Ectodermal cell (in vitro differentiated cells): Measurements from ENCODE around the gene GALNT11. TPM values are rescaled to one million over a fixed set of nuclear protein-coding genes. Genes with fewer than 3 reads are reported as not detected.

Source experiments
- H3K27ac ChIP-seq: 2 replicates; pipeline ENCODE4 v1.7.0; 2013; ENCODE audit warnings: mild to moderate bottlenecking, low read depth, low read length; ENCODE audit not compliant: insufficient read depth, poor library complexity, severe bottlenecking
- H3K27me3 ChIP-seq: 2 replicates; pipeline ENCODE4 v1.7.0; 2013; ENCODE audit warnings: mild to moderate bottlenecking, low read length; ENCODE audit not compliant: insufficient read depth, control insufficient read depth, poor library complexity, severe bottlenecking
- H3K36me3 ChIP-seq: one replicate; pipeline ENCODE4 v1.7.0; 2013; ENCODE audit warnings: low read length; ENCODE audit not compliant: control insufficient read depth, insufficient read depth
- H3K4me1 ChIP-seq: one replicate; pipeline ENCODE4 v1.7.0; 2013; ENCODE audit warnings: low read length; ENCODE audit not compliant: control insufficient read depth, insufficient read depth
- H3K4me3 ChIP-seq: 2 replicates; pipeline ENCODE4 v1.7.0; 2013; ENCODE audit warnings: low read depth, low read length, control low read depth; ENCODE audit not compliant: insufficient read depth
- H3K9me3 ChIP-seq: 2 replicates; pipeline ENCODE4 v1.7.0; 2013; ENCODE audit warnings: mild to moderate bottlenecking, low read length, moderate library complexity; ENCODE audit not compliant: control insufficient read depth
- WGBS, 2 experiments: methylation state at CpG; one replicate each; pipeline ENCODE4 v1.1.7; 2013; ENCODE audit warnings: missing lambda C conversion rate in 2 of 2; 5-methylcytosine and 5-hydroxymethylcytosine counted together
- polyA plus RNA-seq, 4 experiments: library from polyadenylated mRNA; stranded (reverse); fragments of 50-300 nt; gene quantifications; one replicate each; pipeline ENCODE4 v1.2.3, GENCODE V29; 2013

GALNT11 gene
- 40.0 TPM for polyA plus RNA-seq (2013, experiment 1 of 4)
- 37.6 TPM for polyA plus RNA-seq (2013, experiment 2 of 4)
- 34.0 TPM for polyA plus RNA-seq (2013, experiment 3 of 4)
- 34.2 TPM for polyA plus RNA-seq (2013, experiment 4 of 4)

- Histone ChIP-seq H3K9me3 (no peaks in the 10 kb centered on the region), H3K4me1 (peaks cover 5% of the 10 kb centered on the region), H3K4me3 (peak within 1 kb of the TSS; percentile 55), H3K36me3 (peaks cover 9% of the 10 kb centered on the region), H3K27me3 (peaks cover 14% of the 10 kb centered on the region), H3K27ac (no peak within 1 kb of the TSS)
- WGBS, 2 experiments: 4 to 5% methylated on average over 83 to 84 of the region's 84 CpGs
These were observed at the start of gene GALNT11 for GRCh38 chr7:152025077-152025936. GALNT11 (plus strand) TSS chr7:152025674; CDS start chr7:152094228, 68,554 bp downstream.

GRCh38 chr7:151978616-151979015 lies 46.9 kb upstream of the GALNT11 start:
- H3K27ac ChIP-seq: no peak overlapping the region
- no peaks in the 10 kb centered on the region for H3K4me1 ChIP-seq
- no peak overlapping the region for H3K4me3 ChIP-seq
- no peaks in the 10 kb centered on the region for H3K9me3 ChIP-seq
- 86 to 90% methylated on average over 4 of the region's 4 CpGs for WGBS, 2 experiments
- H3K27me3 ChIP-seq: no peaks in the 10 kb centered on the region
- H3K36me3 ChIP-seq: no peaks in the 10 kb centered on the region

GRCh38 chr7:151981223-151981622 lies 44.3 kb upstream of the GALNT11 start:
- H3K27me3 ChIP-seq: no peaks in the 10 kb centered on the region
- no peak overlapping the region for H3K4me3 ChIP-seq
- WGBS, 2 experiments: 93 to 99% methylated on average over 3 of the region's 3 CpGs
- no peaks in the 10 kb centered on the region for H3K4me1 ChIP-seq
- no peaks in the 10 kb centered on the region for H3K9me3 ChIP-seq
- H3K27ac ChIP-seq: no peak overlapping the region
- no peaks in the 10 kb centered on the region for H3K36me3 ChIP-seq

- WGBS, 2 experiments: 91 to 92% methylated on average over 5 of the region's 5 CpGs
- Histone ChIP-seq H3K4me3 (no peak overlapping the region), H3K4me1 (no peaks in the 10 kb centered on the region), H3K36me3 (no peaks in the 10 kb centered on the region), H3K27ac (no peak overlapping the region), H3K9me3 (no peaks in the 10 kb centered on the region), H3K27me3 (no peaks in the 10 kb centered on the region)
These were observed 42.7 kb upstream of the GALNT11 start for GRCh38 chr7:151982806-151983205.

GRCh38 chr7:151984612-151985011 lies 40.9 kb upstream of the GALNT11 start:
- no peak overlapping the region for H3K4me3 ChIP-seq
- no peaks in the 10 kb centered on the region for H3K36me3 ChIP-seq
- H3K27ac ChIP-seq: no peak overlapping the region
- H3K9me3 ChIP-seq: no peaks in the 10 kb centered on the region
- WGBS, 2 experiments: 91 to 92% methylated on average over 3 of the region's 3 CpGs
- H3K27me3 ChIP-seq: no peaks in the 10 kb centered on the region
- H3K4me1 ChIP-seq: no peaks in the 10 kb centered on the region

- WGBS, 2 experiments: 84 to 86% methylated on average over 18 of the region's 18 CpGs
- no peaks in the 10 kb centered on the region for H3K4me1 ChIP-seq
These were observed 37.5 kb upstream of the GALNT11 start for GRCh38 chr7:151987748-151988529.

GRCh38 chr7:151992375-151992774 lies 33.1 kb upstream of the GALNT11 start:
- Histone ChIP-seq H3K27me3 (no peaks in the 10 kb centered on the region), H3K27ac (no peak overlapping the region), H3K36me3 (no peaks in the 10 kb centered on the region), H3K4me3 (no peak overlapping the region), H3K4me1 (no peaks in the 10 kb centered on the region), H3K9me3 (no peaks in the 10 kb centered on the region)
- 18 to 24% methylated on average over 10 to 11 of the region's 12 CpGs for WGBS, 2 experiments

More at GRCh38 chr7:151987748-151988529, 37.5 kb upstream of the GALNT11 start:
- no peak overlapping the region for H3K27ac ChIP-seq
- H3K36me3 ChIP-seq: no peaks in the 10 kb centered on the region
- H3K27me3 ChIP-seq: no peaks in the 10 kb centered on the region
- no peaks in the 10 kb centered on the region for H3K9me3 ChIP-seq
- no peak overlapping the region for H3K4me3 ChIP-seq

GRCh38 chr7:151993977-151994676 lies 31.3 kb upstream of the GALNT11 start:
- Histone ChIP-seq H3K4me1 (no peaks in the 10 kb centered on the region), H3K36me3 (no peaks in the 10 kb centered on the region), H3K27ac (no peak overlapping the region), H3K27me3 (no peaks in the 10 kb centered on the region), H3K9me3 (no peaks in the 10 kb centered on the region), H3K4me3 (no peak overlapping the region)
- WGBS, 2 experiments: 60 to 61% methylated on average over 14 of the region's 14 CpGs

GRCh38 chr7:151999424-152000090 lies 25.9 kb upstream of the GALNT11 start:
- Histone ChIP-seq H3K4me3 (no peak overlapping the region), H3K9me3 (no peaks in the 10 kb centered on the region), H3K27me3 (no peaks in the 10 kb centered on the region), H3K36me3 (no peaks in the 10 kb centered on the region), H3K4me1 (no peaks in the 10 kb centered on the region), H3K27ac (no peak overlapping the region)
- WGBS, 2 experiments: 97 to 99% methylated on average over 6 of the region's 6 CpGs
